ENCODE measurements around the gene PCMT1.

GRCh38 chr6:149806127-149806526 is 56.6 kb downstream of the PCMT1 start:
- no peak for TF ChIP-seq CTCF (conservative IDR thresholded peaks at IDR 0.05; ENCODE audit: low read depth, low read length)
- no peak for TF ChIP-seq POLR2A (IDR thresholded peaks at IDR 0.05; ENCODE audit: low read depth, low read length)
- TF ChIP-seq, protein P1, sequence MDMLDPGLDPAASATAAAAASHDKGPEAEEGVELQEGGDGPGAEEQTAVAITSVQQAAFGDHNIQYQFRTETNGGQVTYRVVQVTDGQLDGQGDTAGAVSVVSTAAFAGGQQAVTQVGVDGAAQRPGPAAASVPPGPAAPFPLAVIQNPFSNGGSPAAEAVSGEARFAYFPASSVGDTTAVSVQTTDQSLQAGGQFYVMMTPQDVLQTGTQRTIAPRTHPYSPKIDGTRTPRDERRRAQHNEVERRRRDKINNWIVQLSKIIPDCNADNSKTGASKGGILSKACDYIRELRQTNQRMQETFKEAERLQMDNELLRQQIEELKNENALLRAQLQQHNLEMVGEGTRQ (IDR thresholded peaks at IDR 0.05; ENCODE audit: low read depth, low read length) = no peak
- no peak for TF ChIP-seq NFE2L2 (IDR thresholded peaks at IDR 0.05; ENCODE audit: low read depth, low read length)
- no peak for TF ChIP-seq RCOR1 (IDR thresholded peaks at IDR 0.05; ENCODE audit: insufficient replicate concordance, low read length)
- TF ChIP-seq RFX5 (IDR thresholded peaks at IDR 0.05; ENCODE audit: low read depth, low read length) = no peak
- TF ChIP-seq MAFK (IDR thresholded peaks at IDR 0.05; ENCODE audit: low read depth, low read length) = no peak
- no peak for TF ChIP-seq SMC3 (IDR thresholded peaks at IDR 0.05; ENCODE audit: low read depth, low read length)
- no peak for TF ChIP-seq MAZ (IDR thresholded peaks at IDR 0.05; ENCODE audit: borderline replicate concordance, low read depth, low read length)
- TF ChIP-seq RAD21 (IDR thresholded peaks at IDR 0.05; ENCODE audit: low read length) = no peak
- no peak for TF ChIP-seq BHLHE40 (IDR thresholded peaks at IDR 0.05; ENCODE audit: low read depth, low read length)
- TF ChIP-seq MXI1 (IDR thresholded peaks at IDR 0.05; ENCODE audit: borderline replicate concordance, low read depth, low read length) = no peak
- no peak for TF ChIP-seq FOS (IDR thresholded peaks at IDR 0.05; ENCODE audit: low read depth, low read length)
- no peak for TF ChIP-seq CEBPB (IDR thresholded peaks at IDR 0.05; ENCODE audit: low read depth, low read length)
